ENCODE data around the gene MICAL3.
"Not testable (repeated sequence)": the region's sequence is repeated elsewhere in the genome, so short reads cannot be mapped to it uniquely, and the experiment has no call there.

MICAL3 gene

GRCh38 chr22:17777717-17778044 lies 246.7 kb downstream of the MICAL3 start:
- DNase-seq (ENCODE audit: low read depth): no peak

DNA sequence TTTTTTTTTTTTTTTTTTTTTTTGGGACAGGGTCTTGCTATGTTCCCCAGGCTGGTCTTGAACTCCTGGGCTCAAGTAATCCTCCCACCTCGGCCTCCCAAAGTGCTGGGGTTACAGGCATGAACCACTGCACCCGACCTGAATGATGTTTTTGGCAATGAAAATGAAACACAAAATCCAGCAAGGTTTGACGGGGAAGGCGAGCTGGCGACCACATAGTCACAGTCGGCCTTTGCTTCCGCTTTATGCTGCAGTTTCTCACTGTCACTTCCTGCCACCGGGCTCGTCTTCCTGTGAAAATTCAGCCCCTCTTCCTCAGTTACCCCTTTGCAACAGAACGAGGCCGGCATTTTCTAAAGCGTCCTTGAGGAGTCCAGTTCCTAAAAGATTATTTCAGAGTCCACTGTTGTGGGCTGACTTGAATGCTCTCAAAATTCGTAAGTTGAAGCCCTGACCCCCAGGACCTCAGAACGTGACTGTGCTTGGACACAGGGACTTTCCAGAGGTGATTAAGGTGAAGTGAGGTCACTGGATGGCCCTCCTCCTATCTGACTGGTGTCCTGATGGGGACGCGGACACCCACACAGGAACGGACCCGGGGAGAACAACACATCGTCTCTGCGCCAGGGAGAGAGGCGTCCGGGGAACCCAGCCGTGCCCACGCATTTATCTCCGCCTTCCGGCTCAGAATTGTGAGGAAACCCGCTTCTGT lies 247.2 kb downstream of the MICAL3 start:
- no peak for DNase-seq (ENCODE audit: low read depth)

DNA sequence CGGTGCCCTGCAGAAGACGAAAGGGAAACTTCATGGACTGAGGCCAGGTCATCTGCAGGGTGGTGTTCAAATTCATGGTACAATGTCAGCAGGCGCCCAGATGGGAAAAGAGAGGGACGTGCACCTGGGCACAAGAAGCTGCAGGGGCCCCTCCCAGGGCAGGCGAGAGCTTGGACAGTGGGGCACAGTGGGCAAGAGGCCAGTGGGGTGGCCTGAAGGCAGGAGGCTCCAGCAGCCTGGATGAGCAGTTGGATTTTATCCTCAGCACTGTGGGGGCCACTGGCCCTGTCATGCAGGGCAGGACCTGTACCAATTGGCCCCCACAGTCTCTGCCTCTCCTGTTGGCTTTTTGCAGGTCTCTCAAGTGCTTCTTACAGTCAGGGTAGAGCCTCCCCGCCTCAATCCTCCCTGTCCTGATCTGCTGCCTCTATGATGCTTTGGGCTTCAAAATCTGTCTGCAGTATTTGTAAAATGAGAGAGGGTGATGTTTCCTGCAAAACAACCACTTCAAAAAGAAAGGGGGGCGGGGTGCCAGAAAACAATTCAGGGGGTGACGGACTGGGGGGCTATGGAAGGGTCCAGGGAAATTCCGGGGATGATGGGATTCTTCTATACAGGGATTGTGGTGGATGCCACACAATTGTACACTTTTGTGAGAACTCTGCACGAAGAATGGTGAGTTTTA lies 248.4 kb downstream of the MICAL3 start:
- DNase-seq (ENCODE audit: low read depth): no peak

GRCh38 chr22:17774926-17775685 lies 249.3 kb downstream of the MICAL3 start:
- no peak for DNase-seq (ENCODE audit: low read depth)

GRCh38 chr22:17774206-17774925 lies 250.0 kb downstream of the MICAL3 start, which contains the start of gene BID:
Gene BID (minus strand): TSS chr22:17774469. CDS start chr22:17750116, 24,353 bp downstream.
- DNase-seq (ENCODE audit: low read depth): peak; percentile 63

DNA sequence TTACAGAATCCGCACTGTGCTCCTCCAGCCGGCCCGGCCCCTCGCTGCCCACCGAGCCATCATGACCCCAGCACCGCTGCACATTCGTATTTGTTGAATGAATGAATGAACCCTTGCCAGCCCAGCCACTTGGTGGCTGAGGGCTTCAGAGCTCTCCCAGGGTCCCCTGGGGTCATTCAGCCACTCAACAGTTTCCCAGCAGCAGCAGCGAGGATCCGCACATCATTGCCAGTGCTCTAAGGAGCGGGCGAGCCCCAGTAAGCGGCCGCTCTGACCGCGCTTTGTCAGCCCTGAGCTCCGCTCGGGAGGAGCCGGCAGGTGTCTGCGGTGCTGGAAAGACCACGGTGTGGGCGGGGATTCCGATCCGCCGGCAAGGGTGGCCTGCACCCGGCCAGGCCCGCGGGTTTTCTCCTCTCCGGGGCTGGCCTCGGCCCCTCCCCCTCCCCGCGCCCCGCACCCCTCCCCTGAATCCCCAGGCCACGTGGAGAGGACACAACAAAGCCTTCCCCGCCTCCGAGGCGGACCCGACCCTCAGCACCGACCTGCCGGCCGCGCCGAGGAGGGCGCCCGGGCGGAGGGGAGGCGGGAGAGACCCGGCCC lies 250.7 kb downstream of the MICAL3 start:
- peak; percentile 63 for DNase-seq (ENCODE audit: low read depth)

DNA sequence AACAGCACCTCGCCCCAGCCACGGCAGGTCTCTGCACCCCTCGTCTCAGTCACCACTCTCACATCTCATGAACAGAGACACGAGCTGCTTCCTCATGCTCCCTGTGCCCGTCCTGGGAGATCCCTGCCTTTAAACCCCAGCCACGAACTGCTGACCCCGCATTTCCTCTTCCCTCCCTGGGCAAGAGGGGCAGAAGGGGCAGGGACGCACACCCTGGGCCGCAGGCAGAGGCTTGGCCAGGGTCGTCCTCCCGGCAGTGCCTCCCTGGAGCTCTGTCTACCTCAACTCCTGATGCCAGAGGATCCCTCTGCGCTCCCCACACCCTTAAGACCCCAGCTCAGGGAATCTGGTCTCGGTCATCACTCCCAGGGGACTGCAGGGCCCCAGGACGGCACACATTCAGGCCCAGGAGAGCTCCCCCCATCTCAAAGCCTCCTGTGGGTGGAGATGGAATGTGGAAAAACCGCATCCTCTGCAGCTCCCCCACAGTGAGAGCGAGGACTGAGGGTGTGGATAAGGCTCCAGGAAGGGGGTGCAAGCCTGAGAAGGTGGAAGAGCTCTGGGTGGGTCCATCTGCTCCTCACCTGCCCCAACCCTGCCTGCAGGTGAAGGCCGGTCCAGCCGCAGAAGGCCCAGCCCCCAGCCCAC lies 251.3 kb downstream of the MICAL3 start:
- DNase-seq (ENCODE audit: low read depth): peak; percentile 72

DNA sequence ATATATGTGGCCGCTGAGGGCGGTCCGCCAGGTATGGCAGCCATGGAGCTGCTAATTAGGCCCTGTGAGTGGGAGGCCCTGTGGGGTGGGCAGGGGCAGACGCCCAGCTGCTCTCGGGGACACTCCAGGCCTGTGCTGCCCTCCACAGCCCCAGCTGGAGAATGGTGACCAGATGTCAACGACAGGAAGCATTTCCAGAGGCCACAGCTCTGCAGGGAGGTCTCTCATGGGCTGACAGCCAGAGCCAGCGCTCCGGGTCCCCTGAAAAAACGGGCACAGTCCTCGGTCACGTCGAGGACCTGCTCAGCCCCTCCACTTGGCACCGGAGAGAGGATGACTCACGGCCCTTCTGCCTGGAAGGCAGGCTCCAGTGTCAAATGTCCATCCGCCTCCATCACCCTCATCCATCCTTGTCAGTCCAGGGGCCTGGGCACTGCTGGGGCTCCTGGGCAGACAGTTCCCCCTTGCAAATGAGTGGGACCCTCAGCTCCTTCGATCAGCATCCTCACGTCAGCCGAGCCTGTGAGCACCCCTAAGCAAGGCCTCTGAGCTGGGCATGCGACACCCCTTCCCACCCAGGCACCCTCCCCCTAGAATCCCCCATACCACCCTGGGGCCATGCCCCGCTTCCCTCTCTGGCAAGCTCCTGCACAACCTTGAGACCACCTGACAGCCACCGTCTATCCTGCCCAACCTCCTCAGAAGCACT lies 252.0 kb downstream of the MICAL3 start:
- DNase-seq (ENCODE audit: low read depth): peak; percentile 70

DNA sequence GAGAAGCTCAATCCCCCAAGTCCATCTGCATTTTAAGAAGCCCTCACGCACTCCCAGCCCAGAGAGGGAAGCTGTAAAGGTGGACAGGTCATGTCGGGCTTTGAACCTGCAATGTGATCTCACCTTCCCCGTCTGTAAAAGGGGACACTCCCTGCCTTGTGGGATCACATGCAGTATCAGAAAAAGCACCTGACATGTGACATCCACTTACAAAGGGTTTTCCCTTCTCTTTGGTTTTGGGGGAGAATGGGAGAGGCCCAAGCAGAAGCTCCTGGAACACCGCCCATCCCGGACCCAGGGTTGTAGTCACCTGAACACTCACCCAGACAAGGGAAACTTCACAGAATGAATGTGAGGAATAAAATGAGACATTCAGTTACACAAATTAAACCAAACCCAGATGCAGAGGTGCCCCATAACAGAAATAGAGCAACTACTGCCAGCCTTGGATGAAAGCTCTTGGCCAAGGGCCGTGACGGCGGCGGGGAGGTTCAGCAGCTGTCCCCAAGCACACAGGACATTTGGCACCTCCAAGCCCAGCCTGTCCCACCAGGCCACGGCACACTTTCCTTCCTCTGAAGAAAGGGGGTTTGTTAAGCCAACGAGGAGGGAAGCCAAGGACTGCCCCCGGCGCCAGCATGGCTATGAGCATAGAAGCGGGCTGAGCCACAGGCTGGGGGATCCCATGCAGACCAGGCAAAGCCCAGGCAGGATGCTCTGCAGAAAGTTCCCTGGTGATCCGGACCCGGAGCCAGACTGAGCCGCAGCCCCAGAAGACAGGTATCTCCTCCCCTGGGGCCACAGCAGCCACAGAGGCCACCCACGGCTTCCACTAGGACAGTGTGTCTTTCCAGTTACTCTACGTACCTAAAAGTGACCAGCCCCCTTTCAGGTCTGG lies 253.9 kb downstream of the MICAL3 start:
- DNase-seq (ENCODE audit: low read depth): no peak

- DNase-seq (ENCODE audit: low read depth): no peak
Measured at GRCh38 chr22:17769716-17770082, 254.7 kb downstream of the MICAL3 start.

GRCh38 chr22:17769013-17769715 lies 255.2 kb downstream of the MICAL3 start:
- no peak for DNase-seq (ENCODE audit: low read depth)

DNA sequence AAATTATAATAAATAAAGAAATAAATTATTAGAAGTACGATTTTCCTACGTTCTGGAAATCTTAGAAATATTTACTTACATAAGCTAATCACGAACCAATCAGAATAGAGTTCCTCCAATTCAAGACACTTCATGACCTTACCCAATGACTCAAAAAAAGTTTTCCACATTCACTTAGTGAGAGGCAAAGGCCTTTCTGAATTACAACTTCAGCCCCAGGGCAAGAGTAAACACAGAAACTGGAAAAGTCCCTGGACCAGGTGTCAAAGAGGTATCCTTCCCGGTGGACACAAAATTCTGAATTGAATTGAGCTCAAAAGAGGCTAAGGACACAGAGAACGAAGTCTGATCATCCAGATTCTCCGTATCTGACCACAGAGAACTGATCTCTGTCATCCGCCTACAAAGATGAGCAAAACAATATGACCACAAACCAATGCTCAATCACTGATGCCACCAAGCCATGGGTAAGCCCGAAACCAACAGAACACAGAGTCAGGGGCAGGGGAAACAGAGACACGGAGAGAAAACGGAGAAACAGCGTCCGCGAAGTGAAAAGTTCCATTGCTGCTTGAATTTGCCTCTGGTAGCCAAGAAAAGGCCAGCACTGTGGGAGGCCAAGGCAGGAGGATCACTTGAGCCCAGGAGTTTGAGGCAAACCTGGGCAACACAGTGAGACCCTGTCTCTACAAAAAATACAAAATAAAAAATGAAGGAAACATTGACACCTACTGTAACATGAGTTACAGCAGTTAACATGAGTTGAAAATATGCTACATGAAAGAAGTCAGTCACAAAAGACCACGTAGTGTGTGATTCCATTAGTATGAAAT lies 256.9 kb downstream of the MICAL3 start:
- DNase-seq (ENCODE audit: low read depth): no peak

GRCh38 chr22:17764852-17765251 lies 259.5 kb downstream of the MICAL3 start:
- not testable (repeated sequence) for DNase-seq (ENCODE audit: low read depth)

GRCh38 chr22:17764036-17764435 lies 260.3 kb downstream of the MICAL3 start:
- no peak for DNase-seq (ENCODE audit: low read depth)

DNA sequence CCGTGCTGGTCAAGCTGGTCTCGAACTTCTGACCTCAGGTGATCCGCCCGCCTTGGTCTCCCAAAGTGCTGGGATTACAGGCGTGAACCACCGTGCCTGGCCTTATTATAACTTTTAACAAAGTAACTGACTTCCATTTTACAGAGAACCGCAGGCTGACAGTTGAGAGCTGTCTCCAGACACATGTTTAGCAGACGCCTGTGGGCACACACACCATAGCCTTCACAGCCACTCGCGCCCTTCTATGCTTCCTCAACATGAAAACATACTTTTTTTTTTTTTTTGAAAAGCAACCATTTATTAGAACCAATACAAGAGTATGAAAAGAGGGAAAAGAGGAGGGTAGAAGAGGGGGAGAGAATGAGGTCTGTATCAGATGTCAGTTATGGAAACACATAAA lies 260.9 kb downstream of the MICAL3 start:
- not testable (repeated sequence) for DNase-seq (ENCODE audit: low read depth)

DNA sequence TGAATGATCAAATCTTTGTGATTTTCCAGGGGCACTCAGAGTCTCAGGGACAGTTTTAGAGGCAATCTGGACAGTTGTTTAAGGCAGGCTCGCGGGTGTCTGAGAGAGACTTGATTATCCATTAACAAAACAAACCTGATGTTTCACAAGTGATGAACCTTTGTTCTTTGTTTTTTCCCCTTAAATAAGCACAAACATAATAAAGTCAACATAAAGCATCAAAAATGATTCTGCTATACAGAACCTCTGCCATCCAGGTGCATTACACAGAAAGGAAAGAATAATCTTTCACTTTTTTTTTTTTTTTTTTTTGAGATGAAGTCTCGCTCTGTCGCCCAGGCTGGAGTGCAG lies 263.2 kb downstream of the MICAL3 start:
- no peak for DNase-seq (ENCODE audit: low read depth)

- peak; percentile 28 for DNase-seq (ENCODE audit: low read depth)
Measured at GRCh38 chr22:17754233-17754925, 270.0 kb downstream of the MICAL3 start.

Data from ELR (cell line).